H1 (cell line): ENCODE measurements around the gene BAHD1. TPM values are rescaled to one million over a fixed set of nuclear protein-coding genes. Genes with fewer than 3 reads are reported as not detected.

Experiments used
- BACH1 ChIP-seq: IDR thresholded peaks from 2 replicates; pipeline ENCODE4 v1.6.1; 2012; ENCODE audit warnings: low read length, improper control_type of control experiment
- CHD1 ChIP-seq: IDR thresholded peaks from 2 replicates; pipeline ENCODE4 v1.6.1; 2012; ENCODE audit warnings: low read depth, low read length, improper control_type of control experiment
- CTBP2 ChIP-seq: IDR thresholded peaks from 2 replicates; pipeline ENCODE4 v1.7.0; 2011; ENCODE audit warnings: borderline replicate concordance, mild to moderate bottlenecking, moderate library complexity, mixed read lengths, low read length; ENCODE audit not compliant: insufficient read depth, insufficient read length
- JUN ChIP-seq: IDR thresholded peaks from 2 replicates; pipeline ENCODE4 v1.6.1; 2011; ENCODE audit warnings: low read depth, mild to moderate bottlenecking, improper control_type of control experiment, low read length
- SRF ChIP-seq: IDR thresholded peaks from 2 replicates; pipeline ENCODE4 v1.6.1; 2011; ENCODE audit warnings: mild to moderate bottlenecking, low read depth, low read length, moderate library complexity
- TCF12 ChIP-seq: IDR thresholded peaks from 2 replicates; pipeline ENCODE4 v1.6.1; 2011; ENCODE audit warnings: low read depth, mild to moderate bottlenecking, low read length
- ZNF274 ChIP-seq: IDR thresholded peaks from 2 replicates; pipeline ENCODE4 v1.7.0; 2012; ENCODE audit warnings: low read length, borderline replicate concordance; ENCODE audit errors: extremely low read depth
- polyA plus RNA-seq, 7 experiments: library from polyadenylated mRNA; depleted of rRNA in 3 of 7; stranded (reverse) in 5 of 7; unstranded in 2 of 7; fragments of >200 nt in 5 of 7; fragments of 200-250 nt in 2 of 7; gene quantifications; 1 replicate in 5 of 7; 2 replicates in 1 of 7; 4 replicates in 1 of 7; pipeline versions ENCODE4 v1.2.1 to v1.2.3, GENCODE V29; 2011 to 2013; ENCODE audit warnings: missing spikeins in 2 of 7, mixed read lengths in 2 of 7
- total RNA-seq: library from RNA; stranded (reverse); fragmentation: NEBNext Ultra II Directional; extraction: Animal tissue kit (Norgen Biotek cat#: 25700); gene quantifications from 2 replicates; pipeline ENCODE4 v1.2.1, GENCODE V29; 2021
- TF ChIP-seq, protein P1 (sequence below): IDR thresholded peaks from 2 replicates; pipeline ENCODE4 v1.6.1; 2011; ENCODE audit warnings: low read length, improper control_type of control experiment

BAHD1 gene
- total and polyA plus RNA-seq, 2 of the 8 experiments (the other 6 are each of a cell fraction or from before 2014, with no cell fraction given), result 15.0 to 38.9 TPM

DNA sequence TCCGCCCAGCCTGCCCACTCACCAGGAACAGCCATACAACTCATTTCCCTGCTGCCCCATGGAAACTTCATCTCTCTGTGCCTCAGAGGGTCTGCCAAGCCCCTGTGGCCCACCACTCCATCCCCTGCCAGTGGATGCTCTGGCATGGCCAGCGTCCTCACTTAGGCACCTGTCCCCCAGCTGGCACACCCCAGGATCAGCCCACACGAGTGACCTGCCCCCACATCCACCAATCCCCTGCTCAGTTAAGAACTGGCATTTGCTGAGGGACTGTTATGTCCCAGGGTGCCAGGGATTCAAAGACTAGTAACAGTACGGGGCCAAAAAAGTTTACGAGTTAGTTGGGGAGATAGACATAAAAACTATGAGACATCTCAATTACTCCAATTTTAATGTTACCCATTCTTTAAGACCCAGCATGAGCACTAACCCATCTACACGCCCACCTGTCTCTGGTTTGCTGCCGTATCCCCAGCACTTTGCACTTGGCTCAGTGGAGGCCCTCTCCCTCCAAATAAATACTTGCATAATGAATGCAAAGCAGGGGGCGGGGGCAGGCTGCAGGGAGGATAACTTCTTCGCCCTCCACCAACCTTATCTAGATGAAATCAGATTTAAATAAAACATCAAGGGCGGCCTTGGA, 11.6 kb upstream of the BAHD1 start (continued):
- TF ChIP-seq SRF (no peak), CTBP2 (no peak), JUN (no peak), ZNF274 (no peak), CHD1 (no peak), TCF12 (no peak), BACH1 (no peak)
- TF ChIP-seq, protein P1, sequence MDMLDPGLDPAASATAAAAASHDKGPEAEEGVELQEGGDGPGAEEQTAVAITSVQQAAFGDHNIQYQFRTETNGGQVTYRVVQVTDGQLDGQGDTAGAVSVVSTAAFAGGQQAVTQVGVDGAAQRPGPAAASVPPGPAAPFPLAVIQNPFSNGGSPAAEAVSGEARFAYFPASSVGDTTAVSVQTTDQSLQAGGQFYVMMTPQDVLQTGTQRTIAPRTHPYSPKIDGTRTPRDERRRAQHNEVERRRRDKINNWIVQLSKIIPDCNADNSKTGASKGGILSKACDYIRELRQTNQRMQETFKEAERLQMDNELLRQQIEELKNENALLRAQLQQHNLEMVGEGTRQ, result no peak
